ACHN (cell line): ENCODE measurements around the gene TBC1D1.

Experiments
- DNase-seq: peaks from one replicate; pipeline ENCODE4 v3.0.0-alpha.2; 2015
- in situ Hi-C: cut with HindIII; loops from 2 replicates; pipeline ENCODE4 v1.10.0; 2017; ENCODE audit warnings: low sequenced_read_pairs, low pct_ligation_motif_present, low pct_unique_long_range_greater_than_20kb

Gene TBC1D1

GRCh38 chr4:38080061-38080974 is 189.4 kb downstream of the TBC1D1 start:
- in situ Hi-C loops: no loop called here
- DNase-seq: no peak

GRCh38 chr4:38082021-38082420 is 191.1 kb downstream of the TBC1D1 start:
- no peak for DNase-seq
- in situ Hi-C loops: no loop called here

- no peak for DNase-seq
- in situ Hi-C loops: no loop called here
Measured at GRCh38 chr4:38082424-38083385, 191.8 kb downstream of the TBC1D1 start.

GRCh38 chr4:38084877-38085711 is 194.2 kb downstream of the TBC1D1 start:
- no peak for DNase-seq

GRCh38 chr4:38085751-38086150 is 194.9 kb downstream of the TBC1D1 start:
- DNase-seq: no peak
- in situ Hi-C loops: no loop called here

More at GRCh38 chr4:38084877-38085711, 194.2 kb downstream of the TBC1D1 start:
- in situ Hi-C loops: no loop called here

GRCh38 chr4:38086151-38086848 is 195.4 kb downstream of the TBC1D1 start:
- in situ Hi-C loops: no loop called here
- no peak for DNase-seq

GRCh38 chr4:38086849-38087226 is 196.0 kb downstream of the TBC1D1 start:
- no peak for DNase-seq
- in situ Hi-C loops: no loop called here

- in situ Hi-C loops: no loop called here
- no peak for DNase-seq
Measured at GRCh38 chr4:38088321-38088720, 197.4 kb downstream of the TBC1D1 start.

- in situ Hi-C loops: no loop called here
- no peak for DNase-seq
Measured at GRCh38 chr4:38089961-38090360, 199.1 kb downstream of the TBC1D1 start.

- in situ Hi-C loops: no loop called here
- no peak for DNase-seq
Measured at GRCh38 chr4:38090455-38091246, 199.8 kb downstream of the TBC1D1 start.

- in situ Hi-C loops: no loop called here
- DNase-seq: no peak
Measured at GRCh38 chr4:38091636-38092035, 200.8 kb downstream of the TBC1D1 start.

GRCh38 chr4:38092701-38093100 is 201.8 kb downstream of the TBC1D1 start:
- in situ Hi-C loops: no loop called here
- DNase-seq: peak; percentile 5

GRCh38 chr4:38094419-38094818 is 203.5 kb downstream of the TBC1D1 start:
- no peak for DNase-seq
- in situ Hi-C loops: no loop called here

- no peak for DNase-seq
- in situ Hi-C loops: no loop called here
Measured at GRCh38 chr4:38095691-38096090, 204.8 kb downstream of the TBC1D1 start.

GRCh38 chr4:38097818-38098217 is 206.9 kb downstream of the TBC1D1 start:
- in situ Hi-C loops: no loop called here

GRCh38 chr4:38099020-38099600 is 208.2 kb downstream of the TBC1D1 start:
- DNase-seq: no peak
- in situ Hi-C loops: no loop called here

More at GRCh38 chr4:38097818-38098217, 206.9 kb downstream of the TBC1D1 start:
- no peak for DNase-seq

- in situ Hi-C loops: no loop called here
- DNase-seq: no peak
Measured at GRCh38 chr4:38099908-38100407, 209.1 kb downstream of the TBC1D1 start.
